ENCODE results near the gene CNTNAP5.

- TF ChIP-seq CTCF (IDR thresholded peaks at IDR 0.05) (no peak), POLR2AphosphoS5 (IDR thresholded peaks at IDR 0.05) (no peak)
These were observed 232.0 kb downstream of the CNTNAP5 start for GRCh38 chr2:124257120-124257519.
